Thyroid gland (tissue), 4 donors: ENCODE measurements around the gene IYD.

Experiments used
- CTCF ChIP-seq, 6 experiments: fragments of 200-600 bp in 3 of 6; fragments of 450-650 bp in 3 of 6; sonication (generic) in 3 of 6; IDR thresholded peaks; one replicate each; pipeline ENCODE4 v1.5.1; 2016 to 2019; ENCODE audit warnings: antibody characterized with exemption in 6 of 6, mild to moderate bottlenecking in 2 of 6, inconsistent platforms in 1 of 6, moderate library complexity in 1 of 6
- POLR2A ChIP-seq, 2 donors: fragments of 450-650 bp; IDR thresholded peaks; one replicate each; pipeline ENCODE4 v1.6.1; 2017; ENCODE audit warnings: antibody characterized with exemption in 2 of 2, mild to moderate bottlenecking in 2 of 2, moderate library complexity in 1 of 2

GRCh38 chr6:150336299-150336698, 32.5 kb upstream of the IYD start:
- no peak for TF ChIP-seq CTCF (IDR thresholded peaks at IDR 0.05)
- TF ChIP-seq POLR2A (IDR thresholded peaks at IDR 0.05) = no peak
